SK-N-SH (cell line): ENCODE results near the gene IFITM1. TPM values are rescaled to one million over a fixed set of nuclear protein-coding genes. Genes with fewer than 3 reads are reported as not detected.

ENCODE experiments used
- CTCF ChIA-PET: fragments of 300-600, 350-600 bp; formaldehyde crosslinking; extraction: SDS; loops from one replicate; lab custom pipeline; 2021; lab: Yijun Ruan, JAX
- POLR2A ChIA-PET: fragments of 350-600 bp; sonication (Branson Sonifier 250); formaldehyde crosslinking; extraction: SDS; loops from one replicate; lab custom pipeline; 2020; ENCODE audit warnings: antibody characterized with exemption, inconsistent platforms; lab: Yijun Ruan, JAX
- DNase-seq: peaks from one replicate; pipeline ENCODE4 v3.0.0; 2012
- H2AFZ ChIP-seq: fragments of 200-600 bp; sonication (generic); 2 replicates; pipeline ENCODE4 v1.8.1; 2016; ENCODE audit warnings: antibody characterized with exemption, mild to moderate bottlenecking, low read depth
- H3F3A ChIP-seq: fragments of 200-600 bp; sonication (generic); replicated peaks from 2 replicates; pipeline ENCODE3; 2016; ENCODE audit warnings: antibody characterized with exemption, mild to moderate bottlenecking; ENCODE audit not compliant: insufficient read depth
- H3K27ac ChIP-seq, 2 experiments: fragments of 200-500 bp in 1 of 2; fragments of 200-600 bp in 1 of 2; sonication (Bioruptor generic) in 1 of 2; sonication (generic), shearing (Covaris generic) in 1 of 2; 2 replicates each; pipeline versions ENCODE4 v1.5.1 to v1.6.1; 2014 to 2016; ENCODE audit warnings: low read depth in 2 of 2, inconsistent platforms in 1 of 2, low read length in 1 of 2, mild to moderate bottlenecking in 1 of 2, mixed read lengths in 1 of 2
- H3K27me3 ChIP-seq: fragments of 200-600 bp; sonication (generic), shearing (Covaris generic); 2 replicates; pipeline ENCODE4 v1.6.1; 2016; ENCODE audit warnings: mixed run types; ENCODE audit not compliant: insufficient read depth
- H3K36me3 ChIP-seq, 2 experiments: fragments of 200-500 bp in 1 of 2; fragments of 200-600 bp in 1 of 2; sonication (Bioruptor generic) in 1 of 2; sonication (generic) in 1 of 2; replicated peaks in 1 of 2; 2 replicates each; pipeline versions ENCODE3 to v1.5.1; 2014 to 2016; ENCODE audit warnings: low read length in 1 of 2, mild to moderate bottlenecking in 1 of 2; ENCODE audit not compliant: insufficient read depth in 2 of 2, control insufficient read depth in 1 of 2
- H3K4me1 ChIP-seq, 2 experiments: fragments of 200-500 bp in 1 of 2; fragments of 200-600 bp in 1 of 2; sonication (Bioruptor generic) in 1 of 2; sonication (generic), shearing (Covaris generic) in 1 of 2; 2 replicates each; pipeline versions ENCODE4 v1.5.1 to v1.6.1; 2014 to 2016; ENCODE audit warnings: low read depth in 1 of 2, low read length in 1 of 2, mixed run types in 1 of 2; ENCODE audit not compliant: insufficient read depth in 2 of 2, control insufficient read depth in 1 of 2
- H3K4me2 ChIP-seq: fragments of 200-600 bp; sonication (generic), shearing (Covaris generic); 2 replicates; pipeline ENCODE4 v1.6.1; 2017; ENCODE audit warnings: mixed run types
- H3K4me3 ChIP-seq, 2 experiments: fragments of 200-500 bp in 1 of 2; fragments of 200-600 bp in 1 of 2; sonication (Bioruptor generic) in 1 of 2; sonication (generic), shearing (Covaris generic) in 1 of 2; 2 replicates each; pipeline versions ENCODE4 v1.5.1 to v1.8.1; 2014 to 2016; ENCODE audit warnings: low read depth in 2 of 2, inconsistent platforms in 1 of 2, low read length in 1 of 2, mild to moderate bottlenecking in 1 of 2, mixed read lengths in 1 of 2, moderate library complexity in 1 of 2
- H3K79me2 ChIP-seq: fragments of 200-600 bp; sonication (generic); 2 replicates; pipeline ENCODE4 v1.8.1; 2017; ENCODE audit warnings: mild to moderate bottlenecking; ENCODE audit not compliant: insufficient read depth
- H3K9ac ChIP-seq: fragments of 200-600 bp; sonication (generic); 2 replicates; pipeline ENCODE4 v1.6.1; 2017; ENCODE audit warnings: mixed run types
- H3K9me2 ChIP-seq: fragments of 200-600 bp; sonication (generic); 2 replicates; pipeline ENCODE4 v1.6.1; 2017; ENCODE audit warnings: mixed run types
- H3K9me3 ChIP-seq: fragments of 200-600 bp; sonication (generic); 2 replicates; pipeline ENCODE4 v1.6.1; 2017; ENCODE audit warnings: mixed run types, mild to moderate bottlenecking, moderate library complexity
- H4K20me1 ChIP-seq: fragments of 200-600 bp; sonication (generic); 2 replicates; pipeline ENCODE4 v1.6.1; 2017; ENCODE audit warnings: mild to moderate bottlenecking, mixed run types; ENCODE audit not compliant: insufficient read depth
- ELF1 ChIP-seq: IDR thresholded peaks from 2 replicates; pipeline ENCODE4 v1.4.0; 2012
- IRF3 ChIP-seq: fragments of 150-350 bp; IDR thresholded peaks from 2 replicates; pipeline ENCODE4 v1.6.1; 2016; ENCODE audit warnings: mild to moderate bottlenecking, low read depth, low read length
- POLR2AphosphoS5 ChIP-seq: IDR thresholded peaks from 2 replicates; pipeline ENCODE4 v1.6.1; 2012; ENCODE audit warnings: low read depth, low read length
- REST ChIP-seq: IDR thresholded peaks from 2 replicates; pipeline ENCODE4 v1.6.1; 2012; ENCODE audit warnings: mild to moderate bottlenecking, low read depth, low read length, moderate library complexity
- USF2 ChIP-seq: fragments of 150-350 bp; IDR thresholded peaks from 2 replicates; pipeline ENCODE4 v1.6.1; 2017; ENCODE audit warnings: antibody characterized with exemption, low read length, low read depth, borderline replicate concordance
- ZBTB33 ChIP-seq: IDR thresholded peaks from 2 replicates; pipeline ENCODE4 v1.4.0; 2012; ENCODE audit warnings: low read depth, borderline replicate concordance
- WGBS: methylation state at CpG from one replicate; pipeline ENCODE4 v1.1.6; 2017; ENCODE audit warnings: low lambda C conversion rate; 5-methylcytosine and 5-hydroxymethylcytosine counted together
- polyA plus RNA-seq, 3 experiments: library from polyadenylated mRNA; depleted of rRNA; stranded (reverse); fragments of >200 nt; gene quantifications; 2 replicates each; pipeline ENCODE4 v1.2.3, GENCODE V29; 2012

Gene IFITM1
- polyA plus RNA-seq, 1 of the 3 experiments (the other 2 are of a cell fraction): 19.4 TPM

- TF ChIP-seq ELF1 (no peak), ZBTB33 (no peak), IRF3 (no peak), REST (no peak), USF2 (no peak), POLR2AphosphoS5 (no peak)
- POLR2A ChIA-PET: interaction anchor here (0.7 kb wide), 1 partner anchor 303 kb away, joined by 4 read pairs; no protein-coding TSS in a partner anchor
- Histone ChIP-seq H3K4me2 (no peak overlapping the region), H2AFZ (no peak overlapping the region), H3K79me2 (no peaks in the 10 kb centered on the region), H4K20me1 (no peaks in the 10 kb centered on the region), H3K9ac (no peak overlapping the region), H3F3A (peaks cover 9% of the 10 kb centered on the region), H3K36me3 (no peaks in the 10 kb centered on the region), H3K27me3 (no peaks in the 10 kb centered on the region), H3K27ac (no peak overlapping the region), H3K9me2 (no peaks in the 10 kb centered on the region), H3K9me3 (no peaks in the 10 kb centered on the region), H3K4me1 (peaks cover 7% of the 10 kb centered on the region in 2 experiments; a peak in 3 of 4 replicates), H3K4me3 (no peak overlapping the region)
- CTCF ChIA-PET: interaction anchor here (0.5 to 1.4 kb wide), 3 partner anchors 10 to 39 kb away, joined by 3 to 4 read pairs (median 4); no protein-coding TSS in a partner anchor
- DNase-seq: no peak
- WGBS: 58% methylated on average over 21 of the region's 34 CpGs
Observed at GRCh38 chr11:358129-358800, 44.4 kb downstream of the IFITM1 start.
